Esophagus muscularis mucosa (tissue), 4 donors: ENCODE results near the gene TXK.

ENCODE experiments used
- EP300 ChIP-seq: sonication (generic); formaldehyde crosslinking; IDR thresholded peaks from one replicate; pipeline ENCODE4 v1.6.1; 2017; ENCODE audit warnings: antibody characterized with exemption
- POLR2A ChIP-seq: fragments of 450-650 bp; IDR thresholded peaks from one replicate; pipeline ENCODE4 v1.6.1; 2017; ENCODE audit warnings: antibody characterized with exemption, moderate library complexity, mild to moderate bottlenecking, low read depth
- POLR2AphosphoS5 ChIP-seq, 2 donors: sonication (generic); formaldehyde crosslinking; IDR thresholded peaks; one replicate each; pipeline ENCODE4 v1.6.1; 2017; ENCODE audit warnings: antibody characterized with exemption in 2 of 2
- TF ChIP-seq, protein P1 (sequence below), 3 experiments: fragments of 200-600 bp in 2 of 3; fragments of 450-650 bp in 1 of 3; sonication (generic) in 2 of 3; IDR thresholded peaks; one replicate each; pipeline ENCODE4 v1.5.1; 2017 to 2019; ENCODE audit warnings: antibody characterized with exemption in 3 of 3, mild to moderate bottlenecking in 2 of 3, moderate library complexity in 1 of 3

DNA sequence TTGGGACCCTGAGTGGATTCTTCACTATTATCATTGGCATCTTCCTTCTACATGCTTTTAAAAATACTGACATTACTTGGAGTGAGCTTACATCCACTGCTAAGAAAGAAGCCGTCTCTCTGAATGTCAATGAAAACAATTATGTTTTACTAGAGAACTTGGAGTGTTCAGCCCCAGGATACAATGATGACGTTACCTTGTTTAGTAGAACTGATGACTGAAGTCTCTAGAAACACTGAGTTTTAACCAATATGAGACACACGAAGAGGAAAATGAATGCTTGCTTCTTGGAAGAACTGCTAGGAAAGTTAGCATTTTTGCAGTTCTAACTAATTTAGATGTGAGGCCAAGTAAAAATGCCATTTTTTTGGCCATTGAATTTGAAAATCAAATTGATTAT is 98.1 kb downstream of the TXK start:
- TF ChIP-seq POLR2A (no peak), EP300 (no peak), POLR2AphosphoS5 (IDR thresholded peaks at IDR 0.05) (no peak)
- TF ChIP-seq, protein P1, sequence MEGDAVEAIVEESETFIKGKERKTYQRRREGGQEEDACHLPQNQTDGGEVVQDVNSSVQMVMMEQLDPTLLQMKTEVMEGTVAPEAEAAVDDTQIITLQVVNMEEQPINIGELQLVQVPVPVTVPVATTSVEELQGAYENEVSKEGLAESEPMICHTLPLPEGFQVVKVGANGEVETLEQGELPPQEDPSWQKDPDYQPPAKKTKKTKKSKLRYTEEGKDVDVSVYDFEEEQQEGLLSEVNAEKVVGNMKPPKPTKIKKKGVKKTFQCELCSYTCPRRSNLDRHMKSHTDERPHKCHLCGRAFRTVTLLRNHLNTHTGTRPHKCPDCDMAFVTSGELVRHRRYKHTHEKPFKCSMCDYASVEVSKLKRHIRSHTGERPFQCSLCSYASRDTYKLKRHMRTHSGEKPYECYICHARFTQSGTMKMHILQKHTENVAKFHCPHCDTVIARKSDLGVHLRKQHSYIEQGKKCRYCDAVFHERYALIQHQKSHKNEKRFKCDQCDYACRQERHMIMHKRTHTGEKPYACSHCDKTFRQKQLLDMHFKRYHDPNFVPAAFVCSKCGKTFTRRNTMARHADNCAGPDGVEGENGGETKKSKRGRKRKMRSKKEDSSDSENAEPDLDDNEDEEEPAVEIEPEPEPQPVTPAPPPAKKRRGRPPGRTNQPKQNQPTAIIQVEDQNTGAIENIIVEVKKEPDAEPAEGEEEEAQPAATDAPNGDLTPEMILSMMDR (IDR thresholded peaks at IDR 0.05) = no peak
